ACC112 (cell line): ENCODE results near the gene BMS1.

ENCODE experiments used
- H2AFZ ChIP-seq: fragments of 200-600 bp; sonication (generic); one replicate; pipeline ENCODE4 v1.6.0; 2017; ENCODE audit warnings: antibody characterized with exemption, low read length; ENCODE audit not compliant: unreplicated experiment
- H3K27ac ChIP-seq: fragments of 200-600 bp; sonication (generic); 2 replicates; pipeline ENCODE4 v1.5.1; 2014; ENCODE audit warnings: low read depth, mild to moderate bottlenecking, antibody characterized with exemption, low read length, moderate library complexity
- H3K27me3 ChIP-seq: fragments of 200-600 bp; sonication (generic); 2 replicates; pipeline ENCODE4 v1.6.1; 2014; ENCODE audit warnings: mild to moderate bottlenecking, antibody characterized with exemption, low read length, moderate library complexity, mixed read lengths; ENCODE audit not compliant: insufficient read depth
- H3K36me3 ChIP-seq: fragments of 200-600 bp; sonication (generic); 2 replicates; pipeline ENCODE4 v1.6.1; 2016; ENCODE audit warnings: mild to moderate bottlenecking, antibody characterized with exemption, low read length, moderate library complexity, mixed read lengths; ENCODE audit not compliant: insufficient read depth
- H3K4me1 ChIP-seq: fragments of 200-600 bp; sonication (generic); one replicate; pipeline ENCODE4 v1.6.1; 2016; ENCODE audit warnings: low read length, mixed read lengths; ENCODE audit not compliant: insufficient read depth, unreplicated experiment, control insufficient read depth
- H3K4me3 ChIP-seq: fragments of 200-600 bp; sonication (generic); 2 replicates; pipeline ENCODE4 v1.5.1; 2014; ENCODE audit warnings: mild to moderate bottlenecking, low read depth, low read length
- H3K79me2 ChIP-seq: fragments of 200-600 bp; sonication (generic); one replicate; pipeline ENCODE4 v1.6.0; 2016; ENCODE audit warnings: low read length; ENCODE audit not compliant: control insufficient read depth, unreplicated experiment, insufficient read depth

Gene BMS1

GRCh38 chr10:42755556-42756093 lies 27.0 kb upstream of the BMS1 start:
- Histone ChIP-seq H3K4me3 (no peak overlapping the region), H3K27ac (no peak overlapping the region), H3K79me2 (no peaks in the 10 kb centered on the region), H3K27me3 (peaks cover 90% of the 10 kb centered on the region), H3K36me3 (no peaks in the 10 kb centered on the region), H2AFZ (no peak overlapping the region), H3K4me1 (no peaks in the 10 kb centered on the region)

- Histone ChIP-seq H3K36me3 (no peaks in the 10 kb centered on the region), H3K27ac (no peak overlapping the region), H3K27me3 (peaks cover 30% of the 10 kb centered on the region), H2AFZ (no peak overlapping the region), H3K4me1 (no peaks in the 10 kb centered on the region), H3K4me3 (no peak overlapping the region), H3K79me2 (no peaks in the 10 kb centered on the region)
Measured at GRCh38 chr10:42767906-42768305, 14.7 kb upstream of the BMS1 start.

- Histone ChIP-seq H3K4me1 (no peaks in the 10 kb centered on the region), H3K79me2 (no peaks in the 10 kb centered on the region), H3K4me3 (no peak overlapping the region), H3K27ac (no peak overlapping the region), H3K27me3 (peaks cover 30% of the 10 kb centered on the region), H3K36me3 (no peaks in the 10 kb centered on the region), H2AFZ (no peak overlapping the region)
Measured at GRCh38 chr10:42768581-42769152, 13.9 kb upstream of the BMS1 start.

- Histone ChIP-seq H3K36me3 (no peaks in the 10 kb centered on the region), H3K79me2 (no peaks in the 10 kb centered on the region), H3K27ac (no peak overlapping the region), H3K27me3 (peaks cover 32% of the 10 kb centered on the region), H3K4me1 (no peaks in the 10 kb centered on the region), H3K4me3 (no peak overlapping the region), H2AFZ (no peak overlapping the region)
Measured at GRCh38 chr10:42769173-42769572, 13.4 kb upstream of the BMS1 start.

- Histone ChIP-seq H3K79me2 (no peaks in the 10 kb centered on the region), H3K4me3 (no peak overlapping the region), H3K27me3 (peaks cover 31% of the 10 kb centered on the region), H2AFZ (no peak overlapping the region), H3K36me3 (no peaks in the 10 kb centered on the region), H3K27ac (no peak overlapping the region), H3K4me1 (no peaks in the 10 kb centered on the region)
Measured at GRCh38 chr10:42769673-42770072, 12.9 kb upstream of the BMS1 start.

GRCh38 chr10:42776681-42777080 lies 5.9 kb upstream of the BMS1 start:
- Histone ChIP-seq H3K79me2 (no peaks in the 10 kb centered on the region), H3K27me3 (peaks cover 36% of the 10 kb centered on the region), H3K4me1 (no peaks in the 10 kb centered on the region)

GRCh38 chr10:42780456-42780855 lies 2.1 kb upstream of the BMS1 start:
- H2AFZ ChIP-seq = no peak overlapping the region
- H3K27ac ChIP-seq = no peak overlapping the region
- peaks cover 8% of the 10 kb centered on the region for H3K4me1 ChIP-seq
- peaks cover 13% of the 10 kb centered on the region; the same call in 1 of the 2 replicates for H3K27me3 ChIP-seq
- peaks cover 19% of the 10 kb centered on the region for H3K79me2 ChIP-seq
- no peak overlapping the region for H3K4me3 ChIP-seq
- peaks cover 3% of the 10 kb centered on the region for H3K36me3 ChIP-seq

More at GRCh38 chr10:42776681-42777080, 5.9 kb upstream of the BMS1 start:
- Histone ChIP-seq H2AFZ (no peak overlapping the region), H3K27ac (no peak overlapping the region), H3K36me3 (no peaks in the 10 kb centered on the region), H3K4me3 (no peak overlapping the region)

GRCh38 chr10:42781893-42782445 lies 626 bp upstream of the BMS1 start:
- H3K79me2 ChIP-seq = peaks cover 27% of the 10 kb centered on the region
- H3K4me3 ChIP-seq = peak overlapping the region; percentile 85
- H3K4me1 ChIP-seq = peaks cover 8% of the 10 kb centered on the region
- H2AFZ ChIP-seq = peak overlapping the region; percentile 37
- H3K27ac ChIP-seq = peak overlapping the region; percentile 80
- peaks cover 3% of the 10 kb centered on the region; the same call in 1 of the 2 replicates for H3K27me3 ChIP-seq
- peaks cover 13% of the 10 kb centered on the region for H3K36me3 ChIP-seq

GRCh38 chr10:42783181-42783549 lies 570 bp downstream of the BMS1 start:
- Histone ChIP-seq H2AFZ (peak overlapping the region; percentile 84), H3K27ac (peak overlapping the region; percentile 80), H3K36me3 (peaks cover 13% of the 10 kb centered on the region), H3K4me3 (peak overlapping the region; percentile 85), H3K27me3 (no peaks in the 10 kb centered on the region), H3K79me2 (peaks cover 27% of the 10 kb centered on the region), H3K4me1 (peaks cover 8% of the 10 kb centered on the region)

- no peak overlapping the region for H3K27ac ChIP-seq
- peaks cover 25% of the 10 kb centered on the region for H3K36me3 ChIP-seq
- no peak overlapping the region for H2AFZ ChIP-seq
- peaks cover 8% of the 10 kb centered on the region for H3K4me1 ChIP-seq
- H3K27me3 ChIP-seq = no peaks in the 10 kb centered on the region
- no peak overlapping the region for H3K4me3 ChIP-seq
- H3K79me2 ChIP-seq = peaks cover 33% of the 10 kb centered on the region
Measured at GRCh38 chr10:42785759-42786158, 3.2 kb downstream of the BMS1 start.

GRCh38 chr10:42790835-42791234 lies 8.2 kb downstream of the BMS1 start:
- peaks cover 37% of the 10 kb centered on the region for H3K36me3 ChIP-seq
- peaks cover 13% of the 10 kb centered on the region for H3K79me2 ChIP-seq
- no peak overlapping the region for H2AFZ ChIP-seq
- H3K4me1 ChIP-seq = no peaks in the 10 kb centered on the region
- H3K4me3 ChIP-seq = no peak overlapping the region
- no peaks in the 10 kb centered on the region for H3K27me3 ChIP-seq
- H3K27ac ChIP-seq = no peak overlapping the region
